GM18951 (cell line): Measurements from ENCODE around the gene CDKN1C.

Source experiments
- POLR2A ChIP-seq: IDR thresholded peaks from 4 replicates; pipeline ENCODE4 v1.6.1; 2011; ENCODE audit warnings: mild to moderate bottlenecking; ENCODE audit not compliant: insufficient read length, insufficient read depth; ENCODE audit errors: extremely low read depth
- in situ Hi-C: fragments of 300-500 bp; cut with MboI; formaldehyde crosslinking; loops from one replicate; pipeline ENCODE4 v1.12.0; 2022; ENCODE audit warnings: low sequenced_read_pairs, mixed read lengths, inconsistent platforms; ENCODE audit not compliant: unreplicated experiment

CDKN1C gene

DNA sequence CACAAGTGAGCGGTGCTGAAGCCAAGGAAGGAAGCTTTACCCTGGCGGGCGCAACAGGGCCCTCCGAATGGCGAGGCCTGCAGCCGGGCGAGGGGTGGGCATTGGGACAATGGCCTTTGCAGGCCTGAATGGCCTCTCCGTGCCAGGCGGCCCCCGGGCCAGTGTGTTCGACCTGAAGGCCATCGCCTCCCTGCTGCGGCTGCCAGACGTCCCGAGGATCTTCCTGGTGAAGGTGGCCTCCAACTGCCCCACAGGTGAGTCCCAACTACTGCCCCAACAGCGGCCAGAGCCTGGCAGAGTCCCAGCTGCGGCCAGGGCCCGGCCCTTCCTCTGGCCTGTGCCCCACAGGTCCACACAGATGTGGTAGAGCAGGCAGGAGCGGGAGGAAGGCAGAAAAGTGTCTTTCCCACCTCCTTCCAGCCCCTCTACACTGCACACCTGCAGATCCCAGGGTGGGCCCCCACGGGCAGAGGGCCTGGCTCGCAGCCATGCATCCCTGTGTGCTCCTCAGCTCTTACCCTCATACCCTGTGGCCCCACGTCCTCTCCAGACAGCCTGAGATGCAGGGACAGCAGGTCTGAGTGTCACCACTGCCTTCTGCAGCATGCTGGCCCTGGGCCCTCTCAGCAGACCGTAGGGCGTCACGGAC lies 32.4 kb upstream of the CDKN1C start:
- in situ Hi-C loops: no loop called here
- no peak for TF ChIP-seq POLR2A

DNA sequence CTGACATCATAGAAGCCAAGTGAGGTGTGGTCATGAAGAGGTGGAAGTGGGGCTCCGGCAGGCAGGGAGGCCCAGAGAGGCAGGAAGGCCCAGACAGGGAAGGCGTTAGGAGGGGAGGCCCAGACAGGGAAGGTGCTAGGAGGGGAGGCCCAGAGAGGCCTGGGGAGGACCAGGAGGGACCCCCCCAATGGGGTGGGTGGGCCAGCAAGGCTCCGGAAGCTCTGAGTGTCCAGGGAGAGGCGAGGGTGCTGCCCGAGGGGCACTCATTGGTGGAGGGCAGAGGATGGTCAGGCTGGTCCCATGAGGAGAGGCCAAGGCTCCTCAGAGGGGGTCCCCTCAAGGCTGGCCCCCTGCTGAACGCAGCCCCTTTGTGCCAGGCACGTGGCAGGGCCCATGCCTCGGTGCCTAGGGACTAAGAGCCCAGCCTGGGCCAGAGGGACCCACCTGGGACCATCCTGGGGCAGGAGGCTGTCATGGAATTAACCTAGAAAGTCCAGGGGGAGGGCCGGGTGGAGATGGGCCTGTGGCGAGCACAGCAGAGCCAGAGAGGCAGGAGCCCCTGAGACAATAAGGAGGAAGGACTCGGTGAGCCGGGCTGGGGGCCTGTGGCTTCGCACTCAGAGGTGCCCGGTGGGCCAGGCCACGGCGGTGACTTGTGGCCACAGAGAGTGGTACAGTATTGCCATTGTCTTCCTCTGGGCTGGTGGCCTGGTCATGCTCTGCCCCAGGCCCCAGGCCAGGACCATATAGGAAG lies 31.5 kb upstream of the CDKN1C start:
- in situ Hi-C loops: no loop called here
- TF ChIP-seq POLR2A: no peak

DNA sequence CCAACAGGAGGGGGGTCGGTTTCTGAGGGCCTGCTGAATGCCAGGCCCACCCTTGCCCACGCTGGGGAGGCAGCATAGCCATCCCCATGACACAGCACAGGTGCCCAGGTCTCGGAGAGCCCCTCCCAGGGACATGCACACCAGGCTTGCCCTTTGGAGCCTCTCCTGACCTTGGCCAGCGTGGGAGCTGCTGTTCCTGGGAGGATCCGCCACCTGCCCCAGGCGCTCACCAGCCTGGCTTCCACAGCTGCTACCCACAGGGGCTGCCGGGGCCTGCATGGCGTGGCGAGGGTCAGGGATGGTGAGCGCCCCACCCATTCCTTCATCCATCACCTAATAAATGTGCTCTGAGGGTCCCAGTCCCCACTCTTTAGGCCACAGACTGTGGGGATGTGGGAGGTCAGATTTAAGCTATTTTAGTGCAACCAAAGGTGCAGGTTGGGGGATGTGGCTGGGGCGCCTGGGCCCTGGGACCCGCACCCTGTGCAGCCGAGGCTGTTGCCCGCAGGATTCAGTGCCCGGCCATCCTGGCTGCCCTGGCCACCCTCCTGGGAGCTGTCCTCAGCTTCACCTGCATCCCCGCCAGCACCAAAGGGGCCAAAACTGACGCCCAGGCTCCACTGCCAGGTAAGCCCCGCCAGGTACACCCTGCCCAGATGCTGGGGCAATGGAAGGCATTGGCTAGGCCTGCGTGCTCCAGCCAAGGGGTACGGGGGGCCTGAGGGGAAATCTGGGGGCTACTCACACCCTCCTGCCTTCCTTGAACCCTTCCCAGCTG lies 30.7 kb upstream of the CDKN1C start:
- in situ Hi-C loops: no loop called here
- TF ChIP-seq POLR2A: no peak

DNA sequence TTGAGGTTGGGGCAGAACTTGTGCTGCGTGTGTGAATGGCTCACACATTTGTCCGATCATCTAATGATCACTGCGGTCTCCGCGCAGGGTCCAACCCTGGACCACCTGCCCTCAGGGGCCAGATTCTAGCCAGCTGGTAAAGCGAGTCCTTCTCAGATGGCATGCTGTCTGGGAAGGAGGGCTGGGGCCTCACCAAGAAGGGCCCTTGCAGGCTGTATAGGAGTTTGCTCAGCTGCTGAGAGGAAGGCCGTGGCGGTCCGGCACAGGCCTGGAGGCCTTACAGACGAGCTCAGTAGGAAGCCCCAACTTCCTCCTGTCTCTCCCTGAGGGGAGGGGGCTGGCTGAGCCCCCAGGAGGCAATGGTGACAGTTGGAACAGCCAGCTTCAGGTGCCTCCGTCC lies 29.9 kb upstream of the CDKN1C start:
- in situ Hi-C loops: no loop called here
- TF ChIP-seq POLR2A: no peak

GRCh38 chr11:2914455-2915195 lies 29.1 kb upstream of the CDKN1C start:
- in situ Hi-C loops: no loop called here
- no peak for TF ChIP-seq POLR2A

DNA sequence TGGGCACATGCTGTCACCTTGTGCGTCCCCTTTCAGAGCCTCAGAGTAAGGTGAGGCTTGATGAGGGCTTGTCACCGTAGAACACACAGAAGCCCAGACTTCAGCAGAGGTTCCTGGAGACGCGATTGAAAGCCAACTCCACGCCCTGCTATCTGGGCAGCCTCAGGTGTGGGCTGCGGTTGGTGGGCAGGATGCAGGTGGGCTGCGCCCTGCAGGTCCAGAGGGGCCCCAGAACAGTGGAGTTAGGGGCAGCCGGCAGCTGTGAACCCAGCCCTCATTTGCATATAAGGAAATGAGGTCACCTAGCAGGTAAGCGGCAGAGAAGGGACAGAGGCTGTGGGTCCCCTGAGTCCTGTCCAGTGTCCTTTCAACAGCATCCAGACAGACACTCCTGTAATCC lies 28.2 kb upstream of the CDKN1C start:
- TF ChIP-seq POLR2A: no peak
- in situ Hi-C loops: no loop called here

DNA sequence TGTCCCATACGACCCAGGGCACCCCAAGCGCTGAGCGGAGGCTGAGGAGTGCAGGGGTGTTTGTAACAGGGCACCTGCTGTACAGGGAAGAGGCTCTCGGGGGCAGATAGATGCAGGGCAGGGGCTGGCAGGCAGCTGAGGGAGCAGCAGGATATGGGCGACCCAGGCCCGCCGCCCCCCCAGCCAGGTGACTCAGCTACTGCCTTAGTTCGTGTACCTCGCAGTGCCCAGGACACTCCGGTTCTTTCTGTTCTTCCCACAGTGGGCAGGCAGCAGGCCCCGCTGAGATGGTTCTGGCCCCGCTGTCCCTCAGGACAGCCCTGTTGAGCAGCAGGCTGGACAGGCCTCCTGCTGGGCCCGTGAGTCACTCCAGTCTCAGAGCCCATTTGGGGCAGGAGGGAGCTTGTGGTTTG lies 27.4 kb upstream of the CDKN1C start:
- no peak for TF ChIP-seq POLR2A
- in situ Hi-C loops: no loop called here

DNA sequence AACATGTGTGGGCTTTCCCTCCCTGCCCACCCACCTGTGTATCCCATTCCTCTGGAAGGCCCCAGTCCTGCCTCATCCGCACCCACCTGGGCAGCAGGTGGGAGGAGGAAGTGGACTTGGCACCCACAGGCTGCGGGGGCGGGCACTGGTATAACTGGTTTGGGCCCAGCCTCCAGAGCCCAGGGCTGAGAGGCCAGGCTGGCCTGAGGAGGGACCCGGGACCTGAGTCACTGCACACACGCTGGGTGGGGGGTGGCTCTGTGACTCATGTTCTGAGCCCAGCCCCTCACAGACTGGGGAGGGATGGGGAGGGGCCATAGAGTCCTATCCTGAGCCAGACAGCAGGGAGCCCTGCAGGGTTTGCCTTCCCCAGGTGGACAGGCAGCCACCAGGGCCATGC lies 26.9 kb upstream of the CDKN1C start:
- TF ChIP-seq POLR2A: no peak
- in situ Hi-C loops: no loop called here

DNA sequence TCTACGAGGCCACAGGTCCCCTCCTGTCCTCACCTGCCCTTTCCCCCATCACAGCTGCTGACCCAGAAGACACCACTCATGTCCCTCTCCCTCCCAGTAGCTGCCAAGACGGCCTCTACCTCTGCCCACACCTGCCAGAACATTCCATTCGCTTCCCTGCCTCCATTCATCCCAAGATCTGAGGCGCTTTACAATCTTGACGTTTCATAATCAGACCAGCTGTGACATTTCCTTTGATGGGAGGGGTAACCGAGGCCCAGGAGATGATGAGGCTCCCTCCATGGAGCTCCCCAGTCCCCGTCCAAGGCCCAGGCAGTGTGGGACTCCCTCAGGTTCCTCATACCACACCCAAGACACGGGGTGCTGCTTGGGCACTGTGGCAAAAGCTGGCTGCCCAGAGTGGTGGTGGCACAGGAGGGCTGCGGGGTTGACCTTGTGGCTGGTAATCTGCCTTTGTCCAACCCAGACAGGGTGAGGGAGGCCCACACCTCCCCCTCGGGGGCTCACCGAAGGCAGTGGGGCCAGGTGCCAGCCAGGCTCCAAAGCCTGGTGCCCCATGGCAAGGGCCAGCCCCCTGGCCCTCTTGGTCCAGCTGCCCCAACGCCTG lies 26.3 kb upstream of the CDKN1C start:
- no peak for TF ChIP-seq POLR2A
- in situ Hi-C loops: no loop called here

GRCh38 chr11:2911088-2911784 lies 25.7 kb upstream of the CDKN1C start:
- TF ChIP-seq POLR2A: no peak
- in situ Hi-C loops: no loop called here

DNA sequence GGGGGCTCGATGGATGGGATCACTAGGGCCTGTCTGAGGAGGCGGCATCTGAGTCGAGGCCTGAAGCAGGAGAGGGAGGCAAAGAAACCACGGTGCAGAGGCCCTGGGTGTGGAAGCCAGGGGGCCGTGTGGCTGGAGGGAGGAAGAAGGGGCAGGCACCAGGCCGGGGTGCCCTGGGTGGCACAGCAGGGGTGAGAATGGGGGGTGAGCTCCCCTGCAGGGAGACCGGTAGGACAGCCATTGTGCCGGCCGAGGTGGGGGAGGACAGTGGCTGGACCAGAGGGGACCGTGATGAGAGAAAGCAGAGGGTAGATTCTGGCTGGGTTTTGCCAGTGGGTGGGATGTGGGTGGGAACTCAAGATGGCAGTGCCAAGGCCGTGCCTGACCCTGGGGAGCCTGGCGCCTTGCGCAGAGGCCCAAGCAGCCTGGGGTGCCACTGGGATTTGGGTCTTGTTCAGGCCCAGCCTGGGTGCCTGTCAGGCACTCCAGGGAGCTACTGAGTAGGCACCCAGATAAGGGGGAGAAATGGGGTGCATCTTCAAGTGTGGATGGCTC lies 24.9 kb upstream of the CDKN1C start:
- in situ Hi-C loops: no loop called here
- TF ChIP-seq POLR2A: no peak
